Left hindlimb (tissue), 1 donor: ENCODE data around the gene JAG2.

ENCODE experiments used
- DNase-seq: peaks from one replicate; pipeline ENCODE4 v3.0.0-alpha.2; 2018

Gene JAG2

GRCh38 chr14:105181549-105182295 is 13.1 kb upstream of the JAG2 start:
- DNase-seq: no peak

- DNase-seq: no peak
Observed at GRCh38 chr14:105180592-105181548, 12.3 kb upstream of the JAG2 start, which contains the start of gene NUDT14. NUDT14 (minus strand) TSS chr14:105181312; CDS start chr14:105181209, 103 bp downstream.

- DNase-seq: no peak
Observed at GRCh38 chr14:105179191-105179590, 10.6 kb upstream of the JAG2 start.

- DNase-seq: no peak
Observed at GRCh38 chr14:105178868-105179140, 10.2 kb upstream of the JAG2 start.

GRCh38 chr14:105178069-105178867 is 9.7 kb upstream of the JAG2 start:
- DNase-seq: no peak

GRCh38 chr14:105177082-105177481 is 8.5 kb upstream of the JAG2 start:
- DNase-seq: no peak

GRCh38 chr14:105176513-105176912 is 7.9 kb upstream of the JAG2 start:
- no peak for DNase-seq

- no peak for DNase-seq
Observed at GRCh38 chr14:105173901-105174894, 5.6 kb upstream of the JAG2 start.

GRCh38 chr14:105173145-105173544 is 4.6 kb upstream of the JAG2 start:
- no peak for DNase-seq

GRCh38 chr14:105172476-105172875 is 3.9 kb upstream of the JAG2 start:
- DNase-seq: no peak

- no peak for DNase-seq
Observed at GRCh38 chr14:105171004-105171673, 2.6 kb upstream of the JAG2 start.

- DNase-seq: no peak
Observed at GRCh38 chr14:105169776-105170655, 1.4 kb upstream of the JAG2 start.

- DNase-seq: no peak
Observed at GRCh38 chr14:105168979-105169507, 467 bp upstream of the JAG2 start.

GRCh38 chr14:105168093-105168420 is 519 bp downstream of the JAG2 start:
- DNase-seq: no peak

- no peak for DNase-seq
Observed at GRCh38 chr14:105167303-105168092, 1.1 kb downstream of the JAG2 start.

GRCh38 chr14:105166571-105167302 is 1.8 kb downstream of the JAG2 start:
- DNase-seq: no peak

GRCh38 chr14:105165761-105166485 is 2.7 kb downstream of the JAG2 start:
- no peak for DNase-seq
